ENCODE measurements around the gene GOLGA3.
"Not testable (repeated sequence)": the region's sequence is repeated elsewhere in the genome, so short reads cannot be mapped to it uniquely, and the experiment has no call there.

The GOLGA3 gene

GRCh38 chr12:132828706-132829534 lies at the start of gene GOLGA3:
Gene GOLGA3, minus strand, starts transcription at chr12:132828869. Its CDS starts 6,741 bp downstream, at chr12:132822128.
- H3K4me1 ChIP-seq (ENCODE audit: insufficient read depth, low read length): no peaks in the 10 kb centered on the region
- H3K36me3 ChIP-seq (ENCODE audit: insufficient read depth, low read length): peaks cover 9% of the 10 kb centered on the region
- H3K9me3 ChIP-seq (ENCODE audit: control insufficient read depth, insufficient read depth, low read length): no peaks in the 10 kb centered on the region
- H3K9ac ChIP-seq (ENCODE audit: low read depth, low read length): peak within 1 kb of the TSS; percentile 96

GRCh38 chr12:132874620-132875019 lies 46.0 kb upstream of the GOLGA3 start:
- not testable (repeated sequence) for H3K4me1 ChIP-seq (ENCODE audit: insufficient read depth, low read length); H3K9me3 ChIP-seq (ENCODE audit: control insufficient read depth, insufficient read depth, low read length); H3K9ac ChIP-seq (ENCODE audit: low read depth, low read length)
- peaks cover 20% of the 10 kb centered on the region; the same call in 1 of the 2 replicates for H3K36me3 ChIP-seq (ENCODE audit: insufficient read depth, low read length)

GRCh38 chr12:132874175-132874574 lies 45.5 kb upstream of the GOLGA3 start:
- Histone ChIP-seq H3K9ac (ENCODE audit: low read depth, low read length) (no peak overlapping the region), H3K9me3 (ENCODE audit: control insufficient read depth, insufficient read depth, low read length) (no peaks in the 10 kb centered on the region), H3K4me1 (ENCODE audit: insufficient read depth, low read length) (no peaks in the 10 kb centered on the region), H3K36me3 (ENCODE audit: insufficient read depth, low read length) (peaks cover 23% of the 10 kb centered on the region; the same call in 1 of the 2 replicates)

- Histone ChIP-seq H3K9me3 (ENCODE audit: control insufficient read depth, insufficient read depth, low read length) (no peaks in the 10 kb centered on the region), H3K4me1 (ENCODE audit: insufficient read depth, low read length) (no peaks in the 10 kb centered on the region), H3K9ac (ENCODE audit: low read depth, low read length) (no peak overlapping the region), H3K36me3 (ENCODE audit: insufficient read depth, low read length) (peaks cover 23% of the 10 kb centered on the region; the same call in 1 of the 2 replicates)
Observed at GRCh38 chr12:132873724-132874123, 45.1 kb upstream of the GOLGA3 start.

GRCh38 chr12:132872975-132873421 lies 44.3 kb upstream of the GOLGA3 start:
- Histone ChIP-seq H3K36me3 (ENCODE audit: insufficient read depth, low read length) (peaks cover 23% of the 10 kb centered on the region; the same call in 1 of the 2 replicates), H3K4me1 (ENCODE audit: insufficient read depth, low read length) (no peaks in the 10 kb centered on the region), H3K9ac (ENCODE audit: low read depth, low read length) (no peak overlapping the region)

GRCh38 chr12:132872073-132872855 lies 43.6 kb upstream of the GOLGA3 start:
- H3K36me3 ChIP-seq (ENCODE audit: insufficient read depth, low read length): peaks cover 20% of the 10 kb centered on the region; the same call in 1 of the 2 replicates
- no peak overlapping the region for H3K9ac ChIP-seq (ENCODE audit: low read depth, low read length)
- no peaks in the 10 kb centered on the region for H3K9me3 ChIP-seq (ENCODE audit: control insufficient read depth, insufficient read depth, low read length)
- no peaks in the 10 kb centered on the region for H3K4me1 ChIP-seq (ENCODE audit: insufficient read depth, low read length)

More at GRCh38 chr12:132872975-132873421, 44.3 kb upstream of the GOLGA3 start:
- H3K9me3 ChIP-seq (ENCODE audit: control insufficient read depth, insufficient read depth, low read length): no peaks in the 10 kb centered on the region

GRCh38 chr12:132869551-132869950 lies 40.9 kb upstream of the GOLGA3 start:
- peaks cover 15% of the 10 kb centered on the region; the same call in 1 of the 2 replicates for H3K36me3 ChIP-seq (ENCODE audit: insufficient read depth, low read length)
- H3K9me3 ChIP-seq (ENCODE audit: control insufficient read depth, insufficient read depth, low read length): no peaks in the 10 kb centered on the region
- no peaks in the 10 kb centered on the region for H3K4me1 ChIP-seq (ENCODE audit: insufficient read depth, low read length)
- H3K9ac ChIP-seq (ENCODE audit: low read depth, low read length): no peak overlapping the region

GRCh38 chr12:132866251-132866828 lies 37.7 kb upstream of the GOLGA3 start:
- peaks cover 7% of the 10 kb centered on the region; the same call in 1 of the 2 replicates for H3K36me3 ChIP-seq (ENCODE audit: insufficient read depth, low read length)
- H3K4me1 ChIP-seq (ENCODE audit: insufficient read depth, low read length): no peaks in the 10 kb centered on the region
- H3K9me3 ChIP-seq (ENCODE audit: control insufficient read depth, insufficient read depth, low read length): no peaks in the 10 kb centered on the region
- H3K9ac ChIP-seq (ENCODE audit: low read depth, low read length): no peak overlapping the region

GRCh38 chr12:132861558-132861957 lies 32.9 kb upstream of the GOLGA3 start:
- Histone ChIP-seq H3K4me1 (ENCODE audit: insufficient read depth, low read length) (no peaks in the 10 kb centered on the region), H3K9me3 (ENCODE audit: control insufficient read depth, insufficient read depth, low read length) (no peaks in the 10 kb centered on the region), H3K36me3 (ENCODE audit: insufficient read depth, low read length) (peaks cover 6% of the 10 kb centered on the region; the same call in 1 of the 2 replicates), H3K9ac (ENCODE audit: low read depth, low read length) (no peak overlapping the region)

- no peak overlapping the region for H3K9ac ChIP-seq (ENCODE audit: low read depth, low read length)
- H3K4me1 ChIP-seq (ENCODE audit: insufficient read depth, low read length): no peaks in the 10 kb centered on the region
- no peaks in the 10 kb centered on the region for H3K9me3 ChIP-seq (ENCODE audit: control insufficient read depth, insufficient read depth, low read length)
- peaks cover 17% of the 10 kb centered on the region for H3K36me3 ChIP-seq (ENCODE audit: insufficient read depth, low read length)
Observed at GRCh38 chr12:132858718-132859266, 30.1 kb upstream of the GOLGA3 start.

- H3K4me1 ChIP-seq (ENCODE audit: insufficient read depth, low read length); H3K9me3 ChIP-seq (ENCODE audit: control insufficient read depth, insufficient read depth, low read length); H3K9ac ChIP-seq (ENCODE audit: low read depth, low read length): not testable (repeated sequence)
- peaks cover 17% of the 10 kb centered on the region for H3K36me3 ChIP-seq (ENCODE audit: insufficient read depth, low read length)
Observed at GRCh38 chr12:132857019-132857418, 28.4 kb upstream of the GOLGA3 start.

GRCh38 chr12:132856581-132856980 lies 27.9 kb upstream of the GOLGA3 start:
- H3K9me3 ChIP-seq (ENCODE audit: control insufficient read depth, insufficient read depth, low read length): no peaks in the 10 kb centered on the region
- H3K4me1 ChIP-seq (ENCODE audit: insufficient read depth, low read length): no peaks in the 10 kb centered on the region
- no peak overlapping the region for H3K9ac ChIP-seq (ENCODE audit: low read depth, low read length)
- peaks cover 16% of the 10 kb centered on the region for H3K36me3 ChIP-seq (ENCODE audit: insufficient read depth, low read length)

- H3K36me3 ChIP-seq (ENCODE audit: insufficient read depth, low read length): peaks cover 11% of the 10 kb centered on the region; the same call in 1 of the 2 replicates
- not testable (repeated sequence) for H3K9ac ChIP-seq (ENCODE audit: low read depth, low read length); H3K9me3 ChIP-seq (ENCODE audit: control insufficient read depth, insufficient read depth, low read length); H3K4me1 ChIP-seq (ENCODE audit: insufficient read depth, low read length)
Observed at GRCh38 chr12:132855211-132855610, 26.5 kb upstream of the GOLGA3 start.

Measured in ES-I3 (cell line).